ENCODE measurements around the gene IMPDH1. TPM values are rescaled to one million over a fixed set of nuclear protein-coding genes. Genes with fewer than 3 reads are reported as not detected.

IMPDH1 gene

Small RNAs within 50 kb of the gene (small RNA-seq; reads per million reads assigned to genes)
- gene AC010655.1 (ENCODE audit: low read depth) (not detected), gene RNU7-27P (ENCODE audit: low read depth) (not detected), gene RNU7-54P (ENCODE audit: low read depth) (not detected)

Data from mesenchymal stem cell (in vitro differentiated cells and primary cell).